Neural cell (in vitro differentiated cells): Measurements from ENCODE around the gene AGRN. TPM values are rescaled to one million over a fixed set of nuclear protein-coding genes. Genes with fewer than 3 reads are reported as not detected.

Experiments used
- H2AFZ ChIP-seq: fragments of 200-600, 300-800 bp; sonication (generic), shearing (Covaris generic); 2 replicates; pipeline ENCODE4 v1.6.0; 2014; ENCODE audit warnings: low read depth, mild to moderate bottlenecking, antibody characterized with exemption, low read length, moderate library complexity
- H3F3A ChIP-seq: fragments of 200-600 bp; shearing (Covaris generic); 2 replicates; pipeline ENCODE4 v1.6.1; 2016; ENCODE audit warnings: mild to moderate bottlenecking, moderate library complexity, mixed read lengths, antibody characterized with exemption, low read length; ENCODE audit not compliant: insufficient read depth, poor library complexity, severe bottlenecking
- H3K27ac ChIP-seq: fragments of 200-600, 300-800 bp; sonication (generic), shearing (Covaris generic); 2 replicates; pipeline ENCODE4 v1.5.1; 2014; ENCODE audit warnings: mild to moderate bottlenecking, low read length, moderate library complexity
- H3K27me3 ChIP-seq: fragments of 300-800, 200-600 bp; sonication (generic), shearing (Covaris generic); 2 replicates; pipeline ENCODE4 v1.6.0; 2014; ENCODE audit warnings: mild to moderate bottlenecking, low read depth, low read length, moderate library complexity; ENCODE audit not compliant: insufficient read depth
- H3K36me3 ChIP-seq: fragments of 300-800, 200-600 bp; sonication (generic), shearing (Covaris generic); 2 replicates; pipeline ENCODE4 v1.5.1; 2014; ENCODE audit warnings: mild to moderate bottlenecking, antibody characterized with exemption, low read length, moderate library complexity; ENCODE audit not compliant: insufficient read depth
- H3K4me2 ChIP-seq: fragments of 300-800, 200-600 bp; sonication (generic), shearing (Covaris generic); 2 replicates; pipeline ENCODE4 v1.6.0; 2014; ENCODE audit warnings: mild to moderate bottlenecking, low read length
- H3K4me3 ChIP-seq: fragments of 300-800, 200-600 bp; sonication (generic), shearing (Covaris generic); 2 replicates; pipeline ENCODE4 v1.5.1; 2014; ENCODE audit warnings: mild to moderate bottlenecking, low read length, moderate library complexity
- H3K79me2 ChIP-seq: fragments of 200-600 bp; shearing (Covaris generic); replicated peaks from 2 replicates; pipeline ENCODE4 v1.6.0; 2014; ENCODE audit warnings: mild to moderate bottlenecking, low read length, moderate library complexity; ENCODE audit not compliant: insufficient read depth
- H3K9ac ChIP-seq: fragments of 300-800, 200-600 bp; sonication (generic), shearing (Covaris generic); 2 replicates; pipeline ENCODE4 v1.6.1; 2016; ENCODE audit warnings: mild to moderate bottlenecking, low read length, mixed read lengths
- H3K9me2 ChIP-seq: fragments of 200-600 bp; shearing (Covaris generic); 2 replicates; pipeline ENCODE4 v1.6.1; 2016; ENCODE audit warnings: mild to moderate bottlenecking, low read length, mixed read lengths; ENCODE audit not compliant: insufficient read depth
- H3K9me3 ChIP-seq: fragments of 200-600, 300-800 bp; sonication (generic), shearing (Covaris generic); 2 replicates; pipeline ENCODE4 v1.6.1; 2016; ENCODE audit warnings: mild to moderate bottlenecking, mixed run types, low read length, moderate library complexity, mixed read lengths
- H4K20me1 ChIP-seq: fragments of 200-600 bp; shearing (Covaris generic); 2 replicates; pipeline ENCODE4 v1.6.1; 2016; ENCODE audit warnings: mild to moderate bottlenecking, mixed run types; ENCODE audit not compliant: insufficient read depth
- EP300 ChIP-seq: fragments of 450-650 bp; conservative IDR thresholded peaks from 2 replicates; pipeline ENCODE4 v1.6.1; 2014; ENCODE audit warnings: antibody characterized with exemption, mild to moderate bottlenecking, moderate library complexity; ENCODE audit not compliant: poor library complexity, severe bottlenecking
- EZH2 ChIP-seq: fragments of 200-600, 300-800 bp; shearing (Covaris generic), sonication (generic); IDR thresholded peaks from 2 replicates; pipeline ENCODE4 v1.6.1; 2014; ENCODE audit warnings: antibody characterized with exemption, low read length, borderline replicate concordance, mild to moderate bottlenecking; ENCODE audit not compliant: insufficient read depth, poor library complexity, severe bottlenecking
- POLR2AphosphoS5 ChIP-seq: IDR thresholded peaks from 2 replicates; pipeline ENCODE4 v1.6.1; 2012
- RAD21 ChIP-seq: fragments of 450-650 bp; conservative IDR thresholded peaks from 2 replicates; pipeline ENCODE4 v1.6.1; 2014; ENCODE audit warnings: antibody characterized with exemption, mild to moderate bottlenecking, moderate library complexity
- SMC3 ChIP-seq: fragments of 450-650 bp; conservative IDR thresholded peaks from 2 replicates; pipeline ENCODE4 v1.6.1; 2014; ENCODE audit warnings: antibody characterized with exemption, mild to moderate bottlenecking, moderate library complexity; ENCODE audit not compliant: poor library complexity
- TAF1 ChIP-seq: IDR thresholded peaks from 2 replicates; pipeline ENCODE4 v1.6.1; 2012; ENCODE audit warnings: low read depth
- polyA plus RNA-seq: library from polyadenylated mRNA; depleted of rRNA; stranded (reverse); fragments of >200 nt; gene quantifications from 2 replicates; pipeline ENCODE4 v1.2.3, GENCODE V29; 2014
- TF ChIP-seq, protein P1 (sequence below): fragments of 450-650 bp; IDR thresholded peaks from 2 replicates; pipeline ENCODE4 v1.5.1; 2014; ENCODE audit warnings: antibody characterized with exemption, mild to moderate bottlenecking, moderate library complexity; ENCODE audit not compliant: poor library complexity, severe bottlenecking
- TF ChIP-seq, protein P2 (sequence below): IDR thresholded peaks from 2 replicates; pipeline ENCODE4 v1.6.1; 2012; ENCODE audit warnings: borderline replicate concordance

The AGRN gene
- polyA plus RNA-seq, 1 donor from 2014 or later, result 104 TPM

DNA sequence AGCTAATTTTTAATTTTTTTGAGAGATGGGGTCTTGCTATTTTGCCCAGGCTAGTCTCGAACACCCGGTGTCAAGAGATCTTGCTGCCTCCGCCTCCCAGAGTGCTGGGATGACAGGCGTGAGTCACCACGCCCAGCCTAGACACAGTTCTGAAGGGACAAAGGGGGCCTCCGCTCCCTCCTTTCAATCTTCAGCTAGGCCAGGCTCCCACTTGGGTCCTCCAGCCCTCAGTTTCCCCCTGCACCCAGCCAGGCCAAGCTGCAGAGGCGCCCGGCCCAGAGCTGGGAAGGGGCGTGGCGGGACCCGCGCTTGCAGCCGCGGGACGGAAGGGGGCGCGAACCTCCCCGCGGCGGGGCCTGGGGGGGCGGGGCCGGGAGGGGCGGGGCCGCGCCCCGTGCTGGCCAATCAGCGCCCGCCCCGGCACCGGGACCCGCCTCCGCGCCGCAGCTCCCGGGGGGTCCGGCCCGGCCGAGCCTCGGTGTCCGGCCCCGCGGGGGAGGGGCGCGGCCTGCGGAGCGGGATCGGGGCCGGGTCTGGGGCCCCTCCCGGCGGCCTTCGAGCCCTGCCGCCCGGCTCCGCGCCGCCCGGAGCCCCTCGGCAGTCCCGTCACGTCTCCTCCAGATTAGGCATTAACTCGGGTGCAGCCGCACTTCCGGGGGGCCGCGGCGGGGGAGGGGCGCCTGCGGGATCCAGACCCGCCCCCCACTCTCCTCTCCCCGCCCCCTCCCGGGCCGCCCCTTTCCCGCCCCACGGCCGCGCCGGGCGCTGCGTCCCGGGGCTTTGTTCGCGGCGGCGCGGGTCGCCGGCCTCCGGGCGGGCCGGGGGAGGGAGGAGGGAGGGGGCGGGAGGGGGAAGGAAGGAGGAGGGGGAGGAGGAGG, 559 bp upstream of the AGRN start:
- H3K27ac ChIP-seq, result no peak overlapping the region
- TF ChIP-seq, protein P1, sequence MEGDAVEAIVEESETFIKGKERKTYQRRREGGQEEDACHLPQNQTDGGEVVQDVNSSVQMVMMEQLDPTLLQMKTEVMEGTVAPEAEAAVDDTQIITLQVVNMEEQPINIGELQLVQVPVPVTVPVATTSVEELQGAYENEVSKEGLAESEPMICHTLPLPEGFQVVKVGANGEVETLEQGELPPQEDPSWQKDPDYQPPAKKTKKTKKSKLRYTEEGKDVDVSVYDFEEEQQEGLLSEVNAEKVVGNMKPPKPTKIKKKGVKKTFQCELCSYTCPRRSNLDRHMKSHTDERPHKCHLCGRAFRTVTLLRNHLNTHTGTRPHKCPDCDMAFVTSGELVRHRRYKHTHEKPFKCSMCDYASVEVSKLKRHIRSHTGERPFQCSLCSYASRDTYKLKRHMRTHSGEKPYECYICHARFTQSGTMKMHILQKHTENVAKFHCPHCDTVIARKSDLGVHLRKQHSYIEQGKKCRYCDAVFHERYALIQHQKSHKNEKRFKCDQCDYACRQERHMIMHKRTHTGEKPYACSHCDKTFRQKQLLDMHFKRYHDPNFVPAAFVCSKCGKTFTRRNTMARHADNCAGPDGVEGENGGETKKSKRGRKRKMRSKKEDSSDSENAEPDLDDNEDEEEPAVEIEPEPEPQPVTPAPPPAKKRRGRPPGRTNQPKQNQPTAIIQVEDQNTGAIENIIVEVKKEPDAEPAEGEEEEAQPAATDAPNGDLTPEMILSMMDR, result peak; percentile 68
- TF ChIP-seq EZH2, result no peak
- TF ChIP-seq POLR2AphosphoS5, result no peak
- no peak for TF ChIP-seq RAD21
- no peak for TF ChIP-seq EP300
- TF ChIP-seq SMC3, result peak; percentile 33
- H3K4me2 ChIP-seq, result no peak overlapping the region
- peak overlapping the region; percentile 63 for H3K9ac ChIP-seq
- peak overlapping the region; percentile 50 for H3K4me3 ChIP-seq
- no peaks in the 10 kb centered on the region for H3F3A ChIP-seq
- H3K9me3 ChIP-seq, result no peaks in the 10 kb centered on the region
- no peaks in the 10 kb centered on the region for H3K9me2 ChIP-seq
- H2AFZ ChIP-seq, result no peak overlapping the region
- no peaks in the 10 kb centered on the region for H3K27me3 ChIP-seq
- no peaks in the 10 kb centered on the region for H3K36me3 ChIP-seq
- H4K20me1 ChIP-seq, result no peaks in the 10 kb centered on the region
- H3K79me2 ChIP-seq, result peaks cover 4% of the 10 kb centered on the region

DNA sequence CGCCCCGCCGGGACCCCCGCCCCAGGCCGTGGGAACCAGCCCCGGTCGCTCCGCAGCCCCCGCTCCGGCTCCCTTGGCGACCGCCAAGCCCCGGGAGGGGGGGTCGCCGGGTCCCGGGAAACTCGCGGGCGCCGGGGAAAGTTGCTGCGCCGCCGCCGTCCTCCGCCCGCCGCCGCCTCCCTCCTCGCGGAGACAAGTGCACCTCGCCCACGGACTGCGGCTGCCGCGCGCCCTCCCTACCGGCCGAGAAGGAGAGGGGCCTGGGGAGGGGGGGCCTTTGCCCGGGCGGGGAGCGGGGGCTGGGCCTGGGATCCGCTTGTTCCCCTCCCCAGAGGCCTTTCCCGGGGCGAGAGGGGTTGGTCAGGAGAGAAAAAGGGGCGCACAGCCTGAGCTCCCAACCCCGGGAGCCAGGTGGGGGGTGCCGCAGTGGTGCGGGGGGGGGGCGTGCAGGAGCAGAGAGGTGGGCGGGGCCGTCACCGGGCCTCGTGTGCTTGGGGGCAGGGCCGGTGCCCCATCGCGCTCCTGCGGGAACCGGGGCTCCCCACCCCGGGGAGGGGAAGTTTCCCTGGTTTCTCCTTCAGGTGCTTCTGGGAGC, 592 bp downstream of the AGRN start:
- TF ChIP-seq, protein P2, sequence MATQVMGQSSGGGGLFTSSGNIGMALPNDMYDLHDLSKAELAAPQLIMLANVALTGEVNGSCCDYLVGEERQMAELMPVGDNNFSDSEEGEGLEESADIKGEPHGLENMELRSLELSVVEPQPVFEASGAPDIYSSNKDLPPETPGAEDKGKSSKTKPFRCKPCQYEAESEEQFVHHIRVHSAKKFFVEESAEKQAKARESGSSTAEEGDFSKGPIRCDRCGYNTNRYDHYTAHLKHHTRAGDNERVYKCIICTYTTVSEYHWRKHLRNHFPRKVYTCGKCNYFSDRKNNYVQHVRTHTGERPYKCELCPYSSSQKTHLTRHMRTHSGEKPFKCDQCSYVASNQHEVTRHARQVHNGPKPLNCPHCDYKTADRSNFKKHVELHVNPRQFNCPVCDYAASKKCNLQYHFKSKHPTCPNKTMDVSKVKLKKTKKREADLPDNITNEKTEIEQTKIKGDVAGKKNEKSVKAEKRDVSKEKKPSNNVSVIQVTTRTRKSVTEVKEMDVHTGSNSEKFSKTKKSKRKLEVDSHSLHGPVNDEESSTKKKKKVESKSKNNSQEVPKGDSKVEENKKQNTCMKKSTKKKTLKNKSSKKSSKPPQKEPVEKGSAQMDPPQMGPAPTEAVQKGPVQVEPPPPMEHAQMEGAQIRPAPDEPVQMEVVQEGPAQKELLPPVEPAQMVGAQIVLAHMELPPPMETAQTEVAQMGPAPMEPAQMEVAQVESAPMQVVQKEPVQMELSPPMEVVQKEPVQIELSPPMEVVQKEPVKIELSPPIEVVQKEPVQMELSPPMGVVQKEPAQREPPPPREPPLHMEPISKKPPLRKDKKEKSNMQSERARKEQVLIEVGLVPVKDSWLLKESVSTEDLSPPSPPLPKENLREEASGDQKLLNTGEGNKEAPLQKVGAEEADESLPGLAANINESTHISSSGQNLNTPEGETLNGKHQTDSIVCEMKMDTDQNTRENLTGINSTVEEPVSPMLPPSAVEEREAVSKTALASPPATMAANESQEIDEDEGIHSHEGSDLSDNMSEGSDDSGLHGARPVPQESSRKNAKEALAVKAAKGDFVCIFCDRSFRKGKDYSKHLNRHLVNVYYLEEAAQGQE, result no peak
- TF ChIP-seq SMC3 (no peak), EP300 (no peak), RAD21 (no peak), TAF1 (peak; percentile 26)
- TF ChIP-seq, protein P1, result no peak
- Histone ChIP-seq H3K4me3 (peak overlapping the region; percentile 64), H3K9me2 (no peaks in the 10 kb centered on the region), H3K27me3 (no peaks in the 10 kb centered on the region), H3K9me3 (no peaks in the 10 kb centered on the region), H3F3A (no peaks in the 10 kb centered on the region), H3K79me2 (peaks cover 4% of the 10 kb centered on the region), H2AFZ (no peak overlapping the region), H3K36me3 (no peaks in the 10 kb centered on the region), H3K4me2 (no peak overlapping the region), H3K9ac (peak overlapping the region; percentile 60), H4K20me1 (no peaks in the 10 kb centered on the region), H3K27ac (no peak overlapping the region)
